ENCODE results near the gene LPP. TPM values are rescaled to one million over a fixed set of nuclear protein-coding genes. Genes with fewer than 3 reads are reported as not detected.

Gene LPP
- total RNA-seq, 6 experiments from 2014 or later: 84.1 to 121 (median 102) TPM

GRCh38 chr3:188316723-188317070, 162.7 kb downstream of the LPP start:
- Mint-ChIP-seq H3K36me3 (ENCODE audit: low read depth) (no peaks in the 10 kb centered on the region), H3K4me1 (ENCODE audit: low read depth) (peaks cover 56% of the 10 kb centered on the region), H3K27me3 (ENCODE audit: insufficient read depth) (no peaks in the 10 kb centered on the region), H3K9me3 (no peaks in the 10 kb centered on the region), H3K27ac (peak overlapping the region; percentile 52), H3K4me3 (no peak overlapping the region)
- peak; percentile 18 for DNase-seq
- TF ChIP-seq CTCF (IDR thresholded peaks at IDR 0.05): no peak

- Mint-ChIP-seq H3K4me1 (ENCODE audit: low read depth) (peaks cover 73% of the 10 kb centered on the region), H3K27me3 (ENCODE audit: insufficient read depth) (no peaks in the 10 kb centered on the region)
- peak; percentile 67 for DNase-seq
Measured at GRCh38 chr3:188319569-188319968, 165.6 kb downstream of the LPP start.

GRCh38 chr3:188320757-188321156, 166.8 kb downstream of the LPP start:
- Mint-ChIP-seq H3K9me3 (no peaks in the 10 kb centered on the region), H3K36me3 (ENCODE audit: low read depth) (peaks cover 19% of the 10 kb centered on the region), H3K27me3 (ENCODE audit: insufficient read depth) (no peaks in the 10 kb centered on the region), H3K27ac (peak overlapping the region; percentile 80), H3K4me3 (peak overlapping the region; percentile 54), H3K4me1 (ENCODE audit: low read depth) (peaks cover 68% of the 10 kb centered on the region)
- peak; percentile 73 for TF ChIP-seq CTCF (IDR thresholded peaks at IDR 0.05)
- peak; percentile 80 for DNase-seq

More at GRCh38 chr3:188319569-188319968, 165.6 kb downstream of the LPP start:
- peak overlapping the region; percentile 67 for H3K4me3 Mint-ChIP-seq
- peak overlapping the region; percentile 80 for H3K27ac Mint-ChIP-seq
- H3K36me3 Mint-ChIP-seq (ENCODE audit: low read depth): peaks cover 12% of the 10 kb centered on the region
- H3K9me3 Mint-ChIP-seq: no peaks in the 10 kb centered on the region
- no peak for TF ChIP-seq CTCF (IDR thresholded peaks at IDR 0.05)

- no peak for TF ChIP-seq CTCF (IDR thresholded peaks at IDR 0.05)
- H3K27ac Mint-ChIP-seq: peak overlapping the region; percentile 80
- no peaks in the 10 kb centered on the region for H3K27me3 Mint-ChIP-seq (ENCODE audit: insufficient read depth)
- no peak overlapping the region; the same call in 1 of the 2 replicates for H3K4me3 Mint-ChIP-seq
- H3K4me1 Mint-ChIP-seq (ENCODE audit: low read depth): peaks cover 63% of the 10 kb centered on the region
- DNase-seq: no peak
- H3K9me3 Mint-ChIP-seq: no peaks in the 10 kb centered on the region
- H3K36me3 Mint-ChIP-seq (ENCODE audit: low read depth): peaks cover 24% of the 10 kb centered on the region
Measured at GRCh38 chr3:188321258-188321657, 167.3 kb downstream of the LPP start.

GRCh38 chr3:188322135-188322887, 168.4 kb downstream of the LPP start:
- TF ChIP-seq CTCF (IDR thresholded peaks at IDR 0.05): no peak
- Mint-ChIP-seq H3K36me3 (ENCODE audit: low read depth) (peaks cover 26% of the 10 kb centered on the region), H3K27me3 (ENCODE audit: insufficient read depth) (no peaks in the 10 kb centered on the region), H3K9me3 (no peaks in the 10 kb centered on the region), H3K27ac (no peak overlapping the region), H3K4me3 (no peak overlapping the region), H3K4me1 (ENCODE audit: low read depth) (peaks cover 53% of the 10 kb centered on the region)
- no peak for DNase-seq

Data from HFFc6 (cell line).